KBM-7 (cell line): ENCODE measurements around the gene BIN1.
"Not testable (repeated sequence)": the region's sequence is repeated elsewhere in the genome, so short reads cannot be mapped to it uniquely, and the experiment has no call there.

Experiments
- DNase-seq: peaks from one replicate; pipeline ENCODE4 v3.0.0-alpha.2; 2015
- in situ Hi-C: fragments of 300-500 bp; cut with MboI; formaldehyde crosslinking; loops from 2 replicates; pipeline ENCODE4 v1.14.3; 2020; ENCODE audit warnings: low sequenced_read_pairs, low pct_unique_long_range_greater_than_20kb, mixed read lengths

The BIN1 gene

GRCh38 chr2:127043367-127044164 lies 63.4 kb downstream of the BIN1 start:
- no peak for DNase-seq
- in situ Hi-C loops: no loop called here

GRCh38 chr2:127041259-127041970 lies 65.5 kb downstream of the BIN1 start:
- no peak for DNase-seq

DNA sequence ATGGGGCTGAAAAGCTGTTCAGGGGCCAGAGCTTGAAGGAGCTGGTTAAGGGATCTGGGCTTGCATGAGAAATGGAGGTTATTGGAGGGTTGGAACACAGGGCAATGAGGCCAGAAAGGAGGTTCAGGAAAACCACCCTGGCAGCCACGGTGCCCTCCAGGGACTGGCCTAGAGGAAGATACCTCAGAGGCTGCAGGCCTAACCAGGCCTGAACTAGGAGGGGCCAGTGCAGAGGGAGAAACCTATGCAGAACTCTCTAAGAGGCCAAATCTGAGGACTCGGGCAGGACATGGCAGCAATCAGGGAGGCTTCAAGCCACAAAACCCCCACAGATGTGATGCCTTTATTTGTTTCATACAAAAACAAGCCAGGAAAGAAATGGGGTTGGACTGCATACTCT lies 66.8 kb downstream of the BIN1 start:
- in situ Hi-C loops: no loop called here
- no peak for DNase-seq

More at GRCh38 chr2:127041259-127041970, 65.5 kb downstream of the BIN1 start:
- in situ Hi-C loops: no loop called here

GRCh38 chr2:127039387-127040031 lies 67.4 kb downstream of the BIN1 start:
- in situ Hi-C loops: no loop called here
- DNase-seq: no peak

DNA sequence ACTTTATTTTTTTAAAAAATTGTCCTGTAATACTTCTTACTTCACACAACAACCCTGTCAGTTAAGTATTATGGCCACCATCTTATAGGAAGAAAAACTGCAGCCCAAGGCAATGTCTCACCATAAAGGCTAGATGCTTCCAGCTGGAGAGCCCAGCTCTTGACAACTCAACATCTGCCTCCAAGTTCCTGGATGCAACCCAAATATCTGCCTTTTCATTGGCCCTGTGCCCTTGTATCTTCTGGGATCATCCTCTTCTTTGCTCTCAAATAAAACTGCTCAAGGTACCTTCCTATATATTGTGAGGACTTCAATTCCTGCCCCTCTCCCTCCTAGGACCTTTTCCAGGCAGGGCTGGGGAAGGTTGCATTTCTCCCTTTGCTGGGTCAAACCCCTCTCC lies 69.5 kb downstream of the BIN1 start:
- in situ Hi-C loops: no loop called here
- DNase-seq: no peak

DNA sequence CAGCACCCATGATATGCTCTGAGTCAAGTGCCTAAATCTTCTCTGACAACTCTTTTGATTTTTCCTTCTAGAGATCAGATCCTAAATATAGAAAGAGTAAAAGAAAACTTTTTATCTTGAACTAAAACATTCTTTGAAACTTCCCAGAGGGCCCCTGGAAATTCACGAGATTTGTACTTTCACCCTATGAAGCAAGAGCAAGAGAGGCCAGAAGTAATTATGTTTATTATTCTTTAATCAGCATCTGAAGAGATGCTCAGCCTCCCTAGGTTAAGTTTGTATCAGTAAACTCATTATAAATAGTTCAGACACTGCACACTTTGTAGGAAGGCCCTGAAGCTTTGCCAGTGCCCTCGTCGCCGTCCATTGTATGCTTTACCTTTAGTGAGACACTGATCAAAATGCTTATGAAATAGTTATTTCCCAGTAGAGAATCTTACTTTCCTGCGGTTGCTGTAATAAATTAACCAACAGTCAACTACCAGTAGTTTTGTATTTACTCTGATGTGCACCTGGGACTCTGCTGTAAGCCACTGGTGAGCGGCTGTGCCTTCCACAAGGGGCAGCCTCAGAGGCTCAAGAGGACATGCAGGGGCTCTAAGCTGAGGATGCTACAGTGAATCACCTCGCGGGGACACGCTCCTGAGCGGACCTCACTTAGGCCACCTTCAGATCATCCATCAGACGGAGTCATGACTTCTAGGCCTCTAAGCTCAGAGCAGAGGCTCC lies 71.9 kb downstream of the BIN1 start:
- DNase-seq: no peak
- in situ Hi-C loops: no loop called here

DNA sequence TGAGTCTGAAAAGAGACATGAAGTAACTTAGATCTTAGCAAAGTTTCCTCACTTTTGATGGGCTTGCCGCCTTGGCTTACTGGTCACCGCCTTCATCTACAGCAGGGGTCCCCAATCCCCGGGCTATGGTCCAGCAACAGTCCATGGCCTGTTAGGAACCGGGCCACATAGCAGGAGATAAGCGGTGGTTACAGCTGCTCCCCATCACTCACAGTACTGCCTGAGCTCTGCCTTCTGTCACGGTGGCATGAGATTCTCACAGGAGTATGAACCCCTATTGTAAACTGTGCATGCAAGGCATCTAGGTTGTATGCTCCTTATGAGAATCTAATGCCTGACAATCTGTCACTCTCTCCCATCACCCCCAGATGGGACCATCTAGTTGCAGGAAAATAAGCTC lies 72.9 kb downstream of the BIN1 start:
- no peak for DNase-seq
- in situ Hi-C loops: no loop called here

DNA sequence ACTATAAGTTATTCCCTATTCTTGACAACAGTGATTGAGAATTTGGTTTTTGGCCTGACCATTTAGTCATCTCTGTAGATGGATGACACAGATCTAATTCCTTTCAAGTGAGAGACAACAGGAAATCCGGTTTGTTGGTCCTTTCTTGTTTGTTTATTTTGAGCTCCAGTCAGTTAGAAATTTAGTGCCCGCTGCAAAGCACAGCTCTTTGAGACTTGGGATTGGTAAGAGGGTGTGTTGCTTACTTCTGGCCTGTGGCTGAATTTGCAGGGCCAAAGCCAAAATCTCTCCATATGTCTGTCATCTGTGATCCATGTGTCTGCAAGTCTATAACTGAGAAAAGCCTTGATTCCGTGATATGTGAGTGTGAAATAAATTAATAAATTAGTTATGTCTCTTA lies 74.3 kb downstream of the BIN1 start:
- in situ Hi-C loops: no loop called here
- no peak for DNase-seq

DNA sequence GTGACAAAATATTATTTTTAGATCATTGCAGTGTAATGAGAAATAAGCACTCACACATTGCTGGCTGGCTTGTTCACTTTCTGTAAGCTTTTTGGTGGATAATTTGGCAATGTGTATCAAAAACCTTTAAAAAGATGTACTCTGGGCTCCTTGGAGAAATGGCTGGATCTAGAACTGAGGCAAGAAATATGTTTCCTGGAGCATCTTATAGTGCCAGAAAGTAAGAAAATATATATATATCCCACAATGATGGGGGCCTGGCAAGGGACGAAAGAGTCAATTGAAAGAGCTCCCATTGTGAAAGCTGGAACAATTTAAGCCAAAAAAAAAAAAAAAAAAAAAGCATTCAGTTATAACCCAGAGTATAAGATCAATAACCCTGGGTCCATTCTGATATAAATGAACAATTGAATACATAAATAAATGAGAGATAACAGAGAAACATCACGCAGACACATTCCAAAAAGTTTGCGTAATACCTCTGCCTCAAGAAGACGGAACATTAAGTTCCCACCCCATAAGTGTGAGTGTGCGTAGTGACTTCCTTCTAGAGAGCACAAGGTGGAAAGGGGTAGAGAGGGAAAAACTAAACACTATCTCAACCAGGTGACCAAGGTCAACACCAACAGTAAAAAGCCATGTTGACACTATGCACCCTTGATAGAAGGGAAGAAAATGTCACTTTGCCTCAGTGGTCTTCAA lies 77.5 kb downstream of the BIN1 start:
- in situ Hi-C loops: no loop called here

DNA sequence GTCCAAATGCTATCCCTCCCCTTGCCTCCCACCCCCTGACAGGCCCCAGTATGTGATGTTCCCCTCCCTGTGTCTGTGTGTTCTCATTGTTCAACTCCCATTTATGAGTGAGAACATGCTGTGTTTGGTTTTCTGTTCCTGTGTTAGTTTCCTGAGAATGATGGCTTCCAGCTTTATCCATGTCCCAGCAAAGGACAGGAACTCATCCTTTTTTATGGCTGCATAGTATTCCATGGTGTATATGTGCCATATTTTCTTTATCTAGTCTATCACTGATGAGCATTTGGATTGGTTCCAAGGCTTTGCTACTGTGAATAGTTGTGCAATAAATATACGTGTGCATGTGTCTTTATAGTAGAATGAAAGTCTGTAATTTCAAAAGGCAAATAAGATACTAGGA lies 78.2 kb downstream of the BIN1 start:
- DNase-seq, in situ Hi-C loops: not testable (repeated sequence)

More for the DNA sequence above, 77.5 kb downstream of the BIN1 start:
- DNase-seq: no peak

GRCh38 chr2:127027715-127028114 lies 79.2 kb downstream of the BIN1 start:
- in situ Hi-C loops: no loop called here

GRCh38 chr2:127025359-127026166 lies 81.4 kb downstream of the BIN1 start:
- DNase-seq: peak; percentile 64
- in situ Hi-C loops: no loop called here

More at GRCh38 chr2:127027715-127028114, 79.2 kb downstream of the BIN1 start:
- DNase-seq: no peak

- in situ Hi-C loops: no loop called here
- DNase-seq: no peak
Measured at GRCh38 chr2:127024769-127025358, 82.1 kb downstream of the BIN1 start.

- no peak for DNase-seq
Measured at GRCh38 chr2:127023504-127023903, 83.5 kb downstream of the BIN1 start.

DNA sequence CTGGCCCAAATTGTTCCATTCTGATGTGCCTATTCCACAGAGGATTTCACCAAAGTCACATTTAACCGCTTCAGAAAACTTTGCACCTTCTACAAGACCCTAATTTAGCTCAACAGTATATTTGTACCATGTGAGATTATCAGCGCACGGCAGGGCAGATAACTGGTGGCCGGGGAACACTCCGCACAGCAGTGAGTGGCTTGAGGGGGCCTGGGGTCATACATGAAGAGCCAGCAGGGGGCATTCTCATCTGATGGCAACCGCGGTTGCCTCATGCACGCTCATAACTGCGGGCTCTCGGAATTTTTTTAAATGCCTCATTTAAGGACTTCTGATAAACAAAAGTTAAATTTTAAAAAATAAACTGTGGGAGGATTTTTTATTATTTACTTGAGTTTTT lies 84.1 kb downstream of the BIN1 start:
- in situ Hi-C loops: no loop called here
- peak; percentile 13 for DNase-seq

More at GRCh38 chr2:127023504-127023903, 83.5 kb downstream of the BIN1 start:
- in situ Hi-C loops: no loop called here

DNA sequence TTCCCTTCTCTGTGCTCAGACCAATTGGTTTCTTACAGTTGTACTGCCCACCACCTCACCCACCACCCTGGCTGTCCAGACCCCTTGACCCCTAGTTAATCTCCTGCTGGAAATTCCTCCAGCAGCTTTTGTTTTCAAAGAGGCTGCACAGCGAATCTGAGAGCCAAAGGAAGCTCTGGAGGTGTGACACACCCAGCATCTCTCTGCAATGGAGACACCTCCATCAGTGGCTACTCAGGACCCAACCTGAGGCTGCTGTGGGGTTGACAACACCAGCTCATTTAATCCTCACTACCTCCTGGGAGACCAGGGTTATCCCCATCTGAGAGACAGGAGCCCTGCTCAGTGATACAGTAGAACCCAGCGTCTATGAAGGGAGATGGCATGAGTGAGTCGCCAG lies 86.4 kb downstream of the BIN1 start:
- no peak for DNase-seq
- in situ Hi-C loops: no loop called here

DNA sequence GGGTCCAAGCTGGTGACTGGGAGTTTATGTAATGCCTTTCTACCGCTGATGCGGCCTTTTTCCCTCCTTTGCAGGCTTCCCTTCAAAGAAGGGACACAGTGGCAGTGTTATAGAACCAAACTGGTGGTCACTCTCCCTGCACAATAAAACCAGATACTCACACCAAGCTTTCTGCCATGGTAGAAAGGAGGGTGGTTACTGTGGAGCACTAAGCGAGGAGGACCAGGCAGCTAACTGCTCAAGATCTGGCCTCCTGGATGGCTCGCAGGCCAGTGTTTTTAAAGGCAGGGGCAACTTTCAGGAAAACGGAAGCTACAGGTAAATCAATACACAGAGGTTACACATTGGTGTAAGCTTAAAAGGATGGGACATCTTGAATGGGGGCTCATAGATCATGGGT lies 89.4 kb downstream of the BIN1 start:
- in situ Hi-C loops: no loop called here
- DNase-seq: no peak

- in situ Hi-C loops: no loop called here
- no peak for DNase-seq
Measured at GRCh38 chr2:127016329-127016728, 90.6 kb downstream of the BIN1 start.
